Measurements from ENCODE around the gene CRABP2.
A peak's percentile ranks its signal among the peaks of the same experiment; 100 is the strongest.

Gene CRABP2

DNA sequence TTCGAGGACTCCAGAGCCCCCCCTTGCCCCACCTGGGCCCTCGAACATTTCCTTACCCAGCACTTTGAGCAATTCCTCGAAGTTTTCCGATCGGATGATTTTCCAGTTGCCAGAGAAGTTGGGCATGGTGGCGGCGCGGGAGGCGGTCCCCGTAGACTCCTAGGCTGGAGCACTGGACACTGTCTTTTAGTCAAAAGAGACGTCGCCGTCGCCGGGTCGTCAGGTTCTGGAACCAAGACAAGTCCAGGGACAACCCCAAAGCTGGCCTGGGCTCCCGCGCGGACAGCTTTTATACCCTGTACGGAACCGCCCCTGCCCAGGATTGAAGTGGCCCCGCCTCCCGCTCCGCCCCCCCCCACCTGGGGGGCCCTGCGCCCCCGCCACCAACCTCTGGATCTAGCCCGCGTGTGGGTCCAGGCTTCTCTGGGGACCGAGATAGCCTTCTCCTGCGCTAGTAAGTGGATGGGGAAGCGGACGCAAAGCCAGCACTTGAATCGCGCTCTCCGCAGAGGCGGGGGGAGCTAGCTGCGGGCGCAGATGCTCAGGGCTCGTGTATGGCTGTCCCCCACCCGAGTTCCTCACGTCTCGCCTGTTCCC is at the start of gene CRABP2:
Gene CRABP2 (minus strand): TSS at position 263 of the 597 bp plus-strand sequence. CDS start 137 bp downstream, at position 126.
- DNase-seq (ENCODE audit: low read depth): no peak

DNA sequence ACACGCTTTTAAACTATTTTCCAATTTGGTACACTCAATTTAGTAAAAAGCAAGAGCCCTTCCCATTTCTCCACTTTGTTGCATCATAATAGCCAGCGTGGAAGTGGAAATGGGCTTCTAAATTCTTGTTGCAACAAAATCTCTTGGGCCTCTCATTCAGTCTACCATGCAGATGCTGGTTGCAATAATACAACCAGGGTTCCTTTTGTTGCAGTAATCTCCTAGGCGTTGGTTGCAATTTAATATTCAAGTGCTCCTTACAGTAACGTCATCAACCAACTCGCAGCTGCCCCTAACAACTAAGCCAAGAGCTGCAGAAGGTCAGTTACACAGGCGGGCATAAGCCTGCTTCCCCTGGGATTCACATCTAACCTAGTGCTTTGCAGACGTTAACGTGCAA is 48.8 kb upstream of the CRABP2 start:
- no peak for DNase-seq (ENCODE audit: low read depth)

DNA sequence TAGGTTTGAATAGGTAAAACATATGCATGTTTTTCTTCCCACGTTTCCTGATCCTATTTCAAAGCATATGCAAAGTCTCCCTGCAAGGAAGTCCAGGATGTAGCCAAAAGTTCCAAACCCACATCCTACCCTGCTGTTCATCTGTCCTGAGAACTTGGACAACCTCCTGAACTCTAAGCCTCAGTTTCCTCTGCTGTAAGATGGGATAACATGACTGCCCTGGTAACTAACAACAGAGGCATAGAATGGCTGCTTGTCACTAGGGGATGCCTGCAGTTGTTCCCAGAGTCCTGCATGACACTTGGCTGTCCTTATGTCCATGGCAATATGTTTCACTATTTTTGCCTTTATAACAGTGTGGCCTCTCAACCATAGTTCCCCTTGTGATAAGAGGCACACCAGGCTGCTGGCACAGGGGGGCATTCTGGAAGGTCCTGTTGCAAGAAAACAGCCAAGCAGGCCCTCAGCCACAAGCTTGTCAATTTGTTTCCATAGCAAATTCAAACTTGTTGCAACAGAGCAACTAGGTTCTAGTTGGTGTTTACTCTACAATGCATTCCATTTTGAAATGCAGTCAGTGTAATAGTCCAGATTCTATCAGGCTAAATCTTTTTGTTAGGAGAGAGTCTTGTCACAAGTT is 47.6 kb upstream of the CRABP2 start:
- DNase-seq (ENCODE audit: low read depth): no peak

DNA sequence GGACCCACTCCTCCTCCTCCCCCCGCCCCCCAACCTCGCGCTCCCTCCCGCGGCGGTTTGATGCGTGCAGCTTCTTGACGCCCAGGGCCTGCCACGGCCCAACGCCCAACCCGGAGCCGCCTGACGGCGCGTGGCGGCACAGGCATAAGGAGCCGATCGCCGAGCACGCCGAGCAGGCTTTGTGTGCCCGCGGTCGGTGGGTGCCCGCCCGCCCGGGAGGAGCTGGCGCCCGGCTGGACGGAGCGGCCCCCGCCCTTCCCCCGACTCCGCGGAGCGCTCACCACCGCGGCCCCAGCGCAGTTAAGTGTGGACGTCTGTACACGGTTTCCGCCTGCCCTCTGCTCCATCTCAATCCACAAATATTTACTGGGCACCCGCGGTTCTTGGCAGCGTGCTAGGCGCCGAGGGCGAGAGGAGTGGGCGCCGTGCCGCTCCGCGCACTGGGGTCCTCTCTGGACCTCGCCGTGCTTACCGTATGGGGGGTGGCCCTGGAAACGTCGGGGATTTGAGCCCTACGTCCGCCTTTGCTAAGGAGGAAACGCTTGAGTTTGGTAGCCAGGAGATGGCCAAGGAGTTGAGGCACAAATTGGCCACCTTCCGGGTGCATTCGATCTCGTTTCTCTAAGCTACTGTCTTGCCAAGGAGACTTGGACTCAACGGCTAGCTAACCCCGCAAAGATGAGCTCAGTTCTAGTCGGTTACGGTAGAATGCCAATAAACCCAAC is 46.5 kb upstream of the CRABP2 start:
- peak; percentile 69 for DNase-seq (ENCODE audit: low read depth)

DNA sequence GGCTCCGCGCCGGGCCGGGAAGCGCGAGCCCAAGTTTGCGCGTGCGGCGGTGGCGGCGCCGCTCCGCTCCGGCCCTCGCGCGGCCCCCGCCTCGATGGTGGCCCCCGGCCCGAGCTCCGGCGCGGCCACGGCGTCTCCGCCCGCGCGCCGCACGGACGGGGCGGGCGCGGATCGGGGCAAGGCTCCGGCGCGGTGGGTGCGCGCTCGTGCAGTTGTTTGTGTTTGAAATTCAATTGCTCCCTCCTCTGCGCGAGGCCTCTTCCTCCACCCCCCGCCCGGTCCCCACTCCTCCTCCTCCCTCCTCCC is 46.0 kb upstream of the CRABP2 start, which contains the start of gene HDGF:
Gene HDGF (minus strand): TSS at position 225 of the 306 bp plus-strand sequence. CDS start 246 bp downstream, outside the sequence.
- no peak for DNase-seq (ENCODE audit: low read depth)

DNA sequence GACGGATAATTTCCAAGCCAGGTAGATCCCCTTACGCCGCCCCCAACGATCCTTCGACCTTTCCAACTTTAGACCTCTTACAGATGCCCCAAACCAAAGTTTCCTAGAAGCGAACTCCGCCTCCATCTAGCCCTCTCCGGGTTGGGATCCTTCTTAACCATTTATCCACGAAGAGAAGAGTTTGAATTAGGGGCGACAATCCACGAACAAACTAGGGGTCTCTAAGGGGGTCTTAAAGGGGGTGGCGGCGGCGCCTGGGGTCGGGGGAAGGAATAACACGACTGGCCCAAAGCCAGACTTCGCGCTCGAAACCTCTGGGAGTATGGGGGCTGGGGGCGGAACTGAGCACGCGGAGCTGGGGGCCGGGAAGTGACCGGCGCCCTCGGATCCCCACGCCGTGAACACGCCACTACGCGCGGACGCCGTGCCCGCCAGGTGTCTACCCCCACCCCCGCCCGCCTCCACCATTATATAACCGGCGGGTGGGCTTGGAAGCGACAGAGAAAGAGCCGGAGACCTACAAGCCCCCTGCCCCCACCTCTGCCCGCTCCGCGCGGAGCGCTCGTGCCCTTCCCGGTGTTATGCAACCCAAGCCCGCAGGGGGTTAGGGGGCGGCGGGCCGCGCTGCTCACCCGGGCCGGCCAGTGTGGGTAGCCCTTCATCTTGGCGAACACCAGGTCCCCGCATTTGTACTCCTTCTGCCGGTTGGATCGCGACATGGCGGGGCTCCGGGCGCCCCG is 45.5 kb upstream of the CRABP2 start:
- DNase-seq (ENCODE audit: low read depth): no peak

DNA sequence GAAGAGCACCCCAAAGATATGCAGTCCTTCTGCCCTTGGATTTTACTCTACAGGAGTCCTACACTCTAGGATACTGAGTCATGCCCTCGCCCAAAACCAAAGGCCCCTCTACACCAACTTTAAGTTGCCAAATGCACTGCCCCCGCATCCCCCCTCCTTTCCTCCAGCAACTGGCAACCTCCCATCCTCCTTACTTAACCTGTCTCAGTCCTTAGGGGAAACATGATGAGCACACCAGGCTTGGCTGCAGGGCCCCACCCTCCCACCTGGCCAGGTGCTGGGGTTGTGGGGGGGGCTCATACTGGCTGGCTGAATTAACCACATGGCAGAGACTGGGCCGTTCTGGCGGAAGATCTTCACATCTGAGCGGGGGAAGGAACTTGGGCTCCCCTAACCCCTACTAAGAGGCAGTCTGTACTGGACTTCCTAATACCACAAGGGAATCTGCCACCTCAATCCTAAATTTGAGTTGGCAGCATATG is 44.8 kb upstream of the CRABP2 start:
- no peak for DNase-seq (ENCODE audit: low read depth)

DNA sequence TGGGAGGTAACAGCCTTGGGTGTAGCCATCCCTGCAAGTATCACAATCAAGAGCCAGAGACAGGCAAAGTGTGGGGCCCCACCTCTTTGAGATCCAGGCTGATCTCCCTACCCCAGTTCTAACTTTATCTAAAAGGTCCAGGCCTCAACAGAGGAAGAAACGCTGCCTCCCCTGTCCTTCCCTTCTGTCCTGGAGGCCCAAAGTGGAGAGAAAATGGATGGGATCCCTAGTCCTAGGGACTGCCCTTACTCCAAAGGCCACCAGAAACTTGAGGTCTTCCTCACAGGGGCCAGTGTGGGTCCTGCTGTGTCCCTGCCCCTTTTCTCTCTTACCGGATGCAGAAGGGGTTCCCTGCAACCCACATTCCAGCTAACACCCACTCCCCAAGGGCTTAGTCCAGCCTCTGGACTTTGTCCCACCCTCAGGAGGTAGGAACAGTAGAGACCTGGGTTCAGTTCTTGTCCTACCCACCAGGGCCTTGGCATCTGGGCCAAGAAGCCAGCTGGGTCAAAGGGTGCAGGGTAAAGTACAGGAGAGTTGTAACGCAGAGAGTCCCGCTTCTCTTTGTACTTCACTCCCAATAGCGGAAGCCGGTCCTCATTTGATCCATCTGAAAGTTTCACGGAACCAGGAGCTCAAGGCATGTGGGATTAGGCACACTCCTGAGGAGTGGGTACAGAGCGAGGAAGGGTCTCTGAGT is 44.2 kb upstream of the CRABP2 start:
- no peak for DNase-seq (ENCODE audit: low read depth)

DNA sequence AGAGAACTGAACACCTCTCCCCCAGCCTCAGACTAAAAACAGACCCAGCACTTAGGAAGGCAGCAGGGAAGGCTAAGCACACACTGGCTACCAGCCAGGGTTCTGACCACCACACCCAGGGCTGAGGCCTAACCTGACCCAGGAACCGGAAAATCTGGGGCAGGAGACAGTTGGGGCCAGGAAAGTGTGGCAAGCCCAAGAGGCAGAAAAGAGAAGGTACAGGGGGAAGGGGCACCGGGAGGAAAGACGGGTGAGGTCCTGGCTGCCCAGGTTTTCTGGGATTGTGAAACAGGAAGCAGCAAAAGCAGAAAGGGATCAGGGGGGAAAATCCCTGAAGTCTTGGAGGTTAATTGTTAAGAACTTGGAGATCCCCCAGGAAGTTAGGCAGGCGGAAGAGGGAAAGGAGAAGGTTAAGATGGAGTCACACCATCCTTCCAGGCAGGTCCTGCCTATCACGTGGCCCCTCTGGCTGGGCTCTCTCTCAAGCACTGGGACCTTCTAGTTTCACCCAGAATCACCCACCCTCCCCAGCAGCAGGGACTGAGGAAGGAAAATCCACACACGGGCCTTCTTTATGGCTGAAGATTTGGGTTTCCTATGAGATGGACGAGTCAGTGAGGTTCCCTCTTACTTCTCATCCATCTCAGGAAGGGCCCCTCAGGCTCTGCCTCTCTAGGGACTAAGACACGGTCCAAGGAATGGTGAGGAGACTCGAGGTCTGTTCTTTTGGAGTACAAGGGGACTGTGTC is 43.5 kb upstream of the CRABP2 start:
- no peak for DNase-seq (ENCODE audit: low read depth)

DNA sequence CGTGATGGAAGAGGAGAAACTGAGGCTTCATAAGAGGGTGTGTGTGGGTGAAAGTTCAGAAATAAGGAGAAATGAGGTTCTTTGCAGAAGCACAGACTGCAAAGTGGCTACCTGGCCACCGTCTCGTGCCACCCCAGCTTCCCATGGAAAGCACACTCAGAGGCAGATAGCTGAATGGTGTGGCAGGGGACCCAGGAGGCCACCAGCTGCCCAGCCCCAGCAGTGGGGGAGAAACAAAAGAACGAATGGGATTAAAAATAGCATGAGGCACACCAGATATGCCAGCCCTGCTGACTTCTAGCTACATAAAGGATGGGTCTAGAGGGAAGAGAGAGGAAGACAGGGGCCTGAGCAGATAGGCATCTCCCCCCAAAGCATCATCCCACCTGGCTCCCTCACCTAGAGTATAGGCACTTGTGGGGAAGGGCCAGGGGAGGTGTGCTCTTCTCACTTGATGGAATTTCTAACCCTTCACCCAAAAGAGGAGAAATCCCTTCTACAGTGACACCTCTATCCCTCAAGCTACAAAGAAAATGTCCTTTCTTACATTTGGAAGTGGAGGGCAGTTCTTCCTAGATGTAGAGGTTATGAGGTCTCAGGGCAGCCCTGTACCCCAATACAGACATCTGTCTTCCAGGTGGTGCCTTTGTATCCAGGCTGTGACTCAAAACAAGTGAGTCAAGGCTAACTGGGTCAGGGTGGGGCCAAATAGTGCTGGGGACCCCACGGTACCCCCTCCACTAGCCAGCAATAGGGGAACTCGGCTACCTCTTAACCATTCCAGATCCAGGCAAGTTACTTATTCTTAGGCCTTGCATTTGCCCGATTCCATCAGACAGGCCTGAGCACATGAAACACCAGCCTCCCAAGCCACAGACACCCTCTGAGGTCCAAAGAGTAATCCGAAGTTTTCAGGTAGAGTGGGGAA is 42.6 kb upstream of the CRABP2 start:
- no peak for DNase-seq (ENCODE audit: low read depth)

DNA sequence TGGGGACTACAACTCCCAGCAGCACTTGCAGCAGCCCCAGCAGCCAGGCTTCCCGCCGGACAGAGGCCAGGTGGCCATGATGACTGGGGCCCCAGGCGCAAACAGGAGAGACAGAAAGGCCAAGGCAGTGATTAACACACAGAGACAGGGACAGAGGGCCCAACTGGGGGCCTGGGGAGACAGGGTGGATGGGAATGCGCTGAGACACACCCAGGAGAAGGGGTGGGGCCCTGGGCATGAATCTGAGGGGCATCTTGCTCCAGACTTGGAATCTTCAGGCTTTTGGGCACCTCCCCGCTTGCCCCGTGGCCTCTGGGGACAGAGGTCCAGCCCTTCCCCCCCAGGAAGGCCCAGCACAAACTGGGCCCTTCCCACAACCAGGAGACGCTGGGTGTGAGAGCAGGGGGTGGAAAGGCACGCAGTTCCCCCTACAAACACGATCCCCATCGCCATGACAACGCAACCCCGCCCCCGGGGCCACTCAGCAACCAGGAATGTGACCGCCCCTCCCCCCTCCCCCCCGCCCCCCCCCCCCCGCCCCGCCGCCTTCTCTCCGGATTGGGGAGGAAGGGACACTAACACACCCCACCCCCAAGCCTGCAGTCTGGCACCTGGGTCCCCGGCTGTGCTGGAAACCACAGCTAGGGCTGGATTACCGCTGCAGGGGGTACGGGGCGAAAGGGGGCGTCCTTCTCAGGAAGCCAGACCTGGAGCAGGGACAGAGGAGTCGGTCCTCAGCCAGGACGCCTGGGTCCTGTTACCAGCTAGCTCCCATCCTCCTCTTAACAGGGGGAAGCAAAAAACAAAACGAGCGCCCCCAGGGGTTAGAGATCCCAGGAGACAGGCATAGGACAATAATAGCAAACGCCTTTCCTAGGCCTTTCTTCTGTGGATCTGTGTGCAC is 41.6 kb upstream of the CRABP2 start:
- peak; percentile 87 for DNase-seq (ENCODE audit: low read depth)

DNA sequence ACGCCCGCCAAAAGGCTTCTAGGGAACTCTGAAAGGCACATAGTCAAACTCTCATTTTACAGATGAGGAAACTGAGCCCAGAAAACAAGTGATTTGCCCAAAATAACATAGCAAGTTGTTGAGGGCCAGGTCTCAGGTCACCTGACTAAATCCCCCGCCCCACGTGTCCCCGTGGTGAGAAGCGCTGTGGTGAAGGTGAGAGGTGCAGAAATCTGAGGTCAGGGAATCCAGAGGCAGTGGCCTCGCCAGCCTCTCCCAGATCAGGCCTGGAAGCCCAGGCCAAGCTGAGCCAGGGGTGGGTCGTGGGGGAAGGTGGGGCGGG is 41.0 kb upstream of the CRABP2 start:
- DNase-seq (ENCODE audit: low read depth): no peak

DNA sequence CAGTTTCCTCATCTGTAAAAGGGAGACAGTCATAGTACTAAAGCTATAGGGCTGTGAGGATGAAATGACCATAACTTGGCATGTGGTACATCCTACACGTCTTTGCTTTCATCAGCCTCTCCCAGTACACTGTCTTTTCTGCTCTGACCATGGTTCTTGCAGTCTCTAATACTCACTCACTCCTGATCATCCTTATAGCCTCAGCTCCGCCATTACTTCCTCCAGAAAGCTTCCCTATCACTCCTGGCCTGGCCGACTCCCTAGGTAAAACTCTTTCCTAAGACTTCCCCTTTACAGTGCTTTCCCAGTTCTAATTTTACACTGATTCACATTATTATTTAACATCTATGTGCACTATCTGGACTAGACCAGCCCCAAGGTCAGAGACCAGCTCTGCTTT is 40.5 kb upstream of the CRABP2 start:
- DNase-seq (ENCODE audit: low read depth): no peak

DNA sequence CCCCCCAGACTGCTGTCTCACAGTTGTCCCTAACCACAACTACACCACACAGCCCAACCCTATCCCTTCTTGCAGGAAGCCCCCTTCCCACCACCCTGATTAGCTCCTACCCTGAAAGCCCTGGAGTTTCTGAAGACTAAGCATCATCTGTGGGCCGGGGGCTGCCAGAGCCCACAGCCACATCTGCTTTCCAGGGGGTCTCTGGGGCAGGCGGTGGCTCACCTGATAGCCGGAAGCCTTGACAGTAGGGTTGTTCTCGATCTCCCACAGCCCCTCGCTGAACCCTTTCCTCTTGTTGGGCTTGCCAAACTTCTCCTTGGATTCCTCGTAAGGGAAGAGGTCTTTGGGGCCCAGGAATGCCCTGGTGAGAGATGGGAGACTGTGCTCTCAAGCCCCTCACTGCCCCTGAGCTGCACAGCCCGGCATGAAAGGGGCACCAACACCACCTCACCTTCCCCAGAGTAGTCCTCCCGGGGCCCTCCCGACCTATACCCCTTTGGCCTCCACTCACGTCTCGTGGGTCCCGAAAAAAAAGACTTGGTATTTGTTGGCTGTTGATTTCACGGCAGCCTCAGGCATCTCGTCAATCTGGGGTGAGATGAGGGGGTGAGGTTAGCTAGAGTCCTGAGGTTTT is 39.5 kb upstream of the CRABP2 start:
- no peak for DNase-seq (ENCODE audit: low read depth)

DNA sequence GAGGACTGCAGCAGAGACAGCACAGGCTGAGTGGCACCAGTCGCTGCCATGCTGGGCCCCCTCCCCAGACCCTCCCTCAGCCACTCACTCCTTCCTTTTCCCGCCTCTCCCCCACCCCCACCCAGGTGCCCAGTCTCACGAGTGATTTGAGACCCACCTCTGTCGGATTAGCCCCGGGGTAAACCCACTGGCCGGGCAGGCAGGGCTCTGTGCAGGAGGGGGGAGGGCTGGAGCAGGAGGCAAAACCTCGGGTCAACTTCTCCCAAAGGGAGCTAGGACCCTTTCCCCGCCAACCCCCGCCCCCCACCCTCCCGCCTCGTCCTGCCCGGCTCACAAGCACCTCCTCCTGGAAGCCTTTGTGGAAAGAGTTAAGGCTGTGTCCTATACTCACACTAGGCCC is 39.0 kb upstream of the CRABP2 start:
- no peak for DNase-seq (ENCODE audit: low read depth)

DNA sequence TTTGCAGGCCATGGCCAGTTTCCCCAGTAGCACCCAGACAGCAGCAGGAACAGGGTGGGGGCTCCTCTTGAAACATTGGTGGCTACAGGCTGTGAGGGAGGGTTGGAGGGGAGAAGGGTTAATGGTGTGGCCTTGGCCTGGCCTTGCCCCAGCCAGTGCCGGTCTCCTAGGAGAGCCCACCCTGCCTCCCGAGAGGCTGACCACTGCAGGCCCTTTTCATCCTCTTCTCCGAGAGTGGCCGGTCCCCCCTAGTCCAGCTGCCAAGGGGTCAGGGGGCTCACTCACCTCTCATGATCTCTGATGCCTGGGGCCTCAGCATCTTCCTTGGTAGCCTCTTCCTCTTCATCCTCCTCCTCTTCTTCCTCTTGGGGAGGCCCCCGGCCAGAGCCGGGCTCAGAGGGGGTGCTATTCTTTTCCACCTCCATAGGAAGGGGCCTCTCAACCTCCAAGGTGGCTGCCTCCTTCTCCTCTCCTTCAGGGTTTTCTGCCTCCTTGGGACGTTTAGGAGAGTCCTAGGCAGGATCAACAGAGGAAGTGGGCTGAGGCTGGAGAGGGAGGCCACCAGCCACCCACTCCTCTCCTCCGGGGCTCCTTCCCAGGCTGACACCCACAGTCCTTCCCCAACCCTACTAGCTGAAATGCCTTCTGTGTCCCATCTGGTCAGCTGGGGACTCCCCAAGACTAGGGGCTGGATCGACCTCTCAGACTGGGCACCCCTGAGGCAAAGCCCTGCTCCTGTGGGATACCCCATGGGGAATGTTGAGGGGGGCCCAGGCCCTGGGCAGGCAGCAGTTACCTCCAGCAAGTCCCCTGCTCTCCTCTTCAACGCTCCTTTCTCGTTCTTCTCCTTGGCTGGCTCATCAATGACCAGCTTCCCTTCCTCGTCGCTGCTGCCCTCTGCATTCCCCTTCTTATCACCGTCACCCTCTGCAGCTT is 38.3 kb upstream of the CRABP2 start:
- no peak for DNase-seq (ENCODE audit: low read depth)

DNA sequence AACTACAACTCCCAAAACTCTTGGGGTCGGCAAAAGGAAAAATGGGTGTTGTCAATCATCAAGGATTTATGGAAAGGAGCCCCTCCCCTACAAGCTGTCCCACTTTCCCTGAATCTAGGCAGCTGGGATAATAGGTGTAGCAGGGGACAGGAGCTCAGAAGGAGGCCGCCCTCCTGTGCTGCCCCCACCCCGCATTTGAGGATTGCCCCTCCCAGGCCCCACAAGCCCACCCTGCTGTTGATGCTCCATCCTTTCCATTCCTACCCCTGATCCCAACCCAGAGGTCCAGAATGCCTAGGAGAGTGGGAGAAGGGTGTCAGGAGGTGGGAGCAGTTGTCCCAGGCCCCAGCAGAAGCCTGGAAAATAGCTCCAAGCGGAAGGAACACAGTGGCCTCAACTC is 37.4 kb upstream of the CRABP2 start:
- DNase-seq (ENCODE audit: low read depth): no peak

DNA sequence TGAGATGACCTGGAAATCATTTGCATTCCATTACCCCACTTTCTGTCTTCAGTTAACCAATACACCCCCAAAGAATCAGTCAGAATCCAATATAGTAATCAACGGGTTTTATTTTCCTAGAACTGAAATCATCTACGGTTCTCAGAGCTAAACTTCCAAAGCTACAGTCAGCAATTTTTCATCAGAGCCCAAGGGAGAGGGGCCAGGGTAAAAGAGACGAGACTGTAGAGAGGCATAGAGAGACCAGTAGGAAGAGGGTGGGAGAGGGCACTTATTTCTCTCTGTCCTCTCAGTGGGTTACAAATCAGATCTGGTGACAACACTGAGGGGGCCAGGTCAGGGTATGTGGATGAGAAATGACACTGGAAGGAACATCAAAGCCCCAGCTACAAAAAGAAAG is 36.6 kb upstream of the CRABP2 start:
- DNase-seq (ENCODE audit: low read depth): no peak

Data from GM04503 (cell line).